ENCODE data around the gene TRIM2.
A peak's percentile ranks its signal among the peaks of the same experiment; 100 is the strongest.

Gene TRIM2

GRCh38 chr4:153332936-153333335 is 128.7 kb downstream of the TRIM2 start:
- no peak for DNase-seq (ENCODE audit: low read depth in 2 of 2)

DNA sequence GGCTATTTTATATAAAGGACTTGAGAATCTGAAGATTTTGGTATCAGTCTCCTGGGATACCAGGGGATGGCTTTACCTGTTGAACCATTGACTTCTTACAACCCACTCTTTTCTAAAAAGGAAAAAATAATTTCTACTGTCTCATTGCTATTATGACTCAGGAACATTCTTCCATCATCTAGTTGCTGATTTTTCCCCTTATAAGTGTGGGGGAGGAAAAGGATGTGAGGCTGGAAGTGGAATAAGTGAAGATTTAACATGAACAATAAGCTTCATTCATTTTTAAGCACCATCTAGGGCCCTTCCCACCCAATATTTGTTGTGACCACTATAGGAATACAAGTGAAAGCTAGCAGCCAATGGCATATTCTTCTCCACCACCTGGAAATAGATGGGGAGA is 129.6 kb downstream of the TRIM2 start:
- DNase-seq (ENCODE audit: low read depth in 2 of 2) = no peak

GRCh38 chr4:153335665-153336064 is 131.4 kb downstream of the TRIM2 start:
- no peak for DNase-seq (ENCODE audit: low read depth in 2 of 2)

GRCh38 chr4:153337686-153338085 is 133.4 kb downstream of the TRIM2 start:
- no peak for DNase-seq (ENCODE audit: low read depth in 2 of 2)

- no peak for DNase-seq (ENCODE audit: low read depth in 2 of 2)
These were observed 137.4 kb downstream of the TRIM2 start for GRCh38 chr4:153341575-153342090.

DNA sequence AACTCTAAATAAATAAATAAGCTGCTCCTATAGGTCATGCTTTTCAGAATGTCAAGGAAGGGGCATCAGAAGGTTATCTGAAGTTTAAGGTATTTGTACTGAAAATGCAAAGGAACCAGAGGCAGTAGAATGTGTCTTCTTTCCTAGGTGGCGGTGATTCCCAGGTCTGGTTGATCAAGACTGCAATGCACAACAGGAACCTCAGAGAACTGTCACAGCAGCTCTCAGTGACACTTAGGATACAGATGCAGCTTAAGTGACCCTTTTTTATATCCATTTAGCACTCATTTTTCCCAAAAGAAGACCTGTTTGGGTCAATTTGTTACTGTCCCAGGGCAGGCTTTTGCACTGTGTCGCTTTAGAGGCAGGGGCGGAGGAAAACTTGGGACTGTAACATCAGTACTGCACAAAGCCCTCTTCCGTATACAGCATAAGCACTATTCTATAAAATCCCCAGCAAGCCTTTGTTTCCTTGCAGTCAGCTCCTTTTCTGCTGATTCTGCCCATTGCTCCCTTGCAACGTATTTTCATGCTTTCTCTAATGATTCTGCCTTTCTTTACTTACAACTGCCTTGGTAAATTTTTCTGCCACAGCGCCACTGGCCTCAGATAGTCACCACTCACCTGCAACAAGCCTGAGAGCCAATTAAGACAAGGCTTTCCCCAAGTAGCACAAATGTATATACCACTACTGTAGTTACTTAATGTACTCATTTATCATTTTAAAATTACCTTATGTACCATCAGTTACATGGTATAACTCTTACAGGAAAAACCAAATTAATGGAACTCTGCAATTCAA is 138.7 kb downstream of the TRIM2 start:
- no peak for DNase-seq (ENCODE audit: low read depth in 2 of 2)

DNA sequence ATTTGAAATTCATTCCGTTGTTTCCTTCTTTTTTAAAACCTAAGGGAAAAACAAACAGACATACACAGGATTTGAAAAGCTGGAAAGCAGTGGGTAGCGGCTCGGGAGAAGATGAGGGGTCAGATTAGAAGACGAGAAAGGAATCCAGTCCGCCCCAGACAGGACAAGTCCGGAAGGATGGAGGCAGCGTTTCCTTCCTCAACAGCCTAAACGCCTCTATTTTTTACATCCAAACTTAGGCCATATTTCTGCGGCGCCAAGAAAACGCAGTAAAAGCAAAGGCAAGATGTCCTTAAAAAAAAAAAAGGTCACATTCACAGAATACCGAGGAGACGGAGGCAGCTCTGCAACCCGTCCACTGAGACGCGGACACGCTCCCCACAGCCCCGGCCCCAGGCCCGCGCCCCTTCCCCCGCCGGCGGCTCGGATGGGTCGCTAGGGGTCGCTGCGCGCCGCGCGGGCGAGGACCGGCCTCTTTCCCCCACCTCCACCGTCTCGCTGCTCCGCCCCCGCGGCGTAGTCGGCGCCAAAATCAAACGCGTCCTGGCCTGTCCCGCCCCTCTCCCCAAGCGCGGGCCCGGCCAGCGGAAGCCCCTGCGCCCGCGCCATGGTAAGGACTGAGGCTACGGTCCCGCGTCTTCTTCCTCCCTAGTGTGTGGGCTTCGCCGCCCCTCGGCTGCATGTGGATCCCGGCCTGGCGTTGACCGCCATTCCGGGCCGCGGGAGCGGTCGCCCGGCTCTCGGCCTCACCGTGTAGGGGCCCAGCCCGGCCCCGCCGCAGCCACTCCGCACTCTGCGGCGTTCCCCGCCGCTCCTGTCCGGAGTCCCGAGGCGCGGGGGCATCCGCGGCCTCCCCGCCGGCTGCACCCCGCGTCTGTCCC is 140.1 kb downstream of the TRIM2 start, which contains the start of gene MND1:
Gene MND1 (plus strand): TSS at position 558 of the 881 bp plus-strand sequence. CDS start 50 bp downstream, at position 608.
- DNase-seq (ENCODE audit: low read depth in 2 of 2) = peak; percentile 86 to 93

DNA sequence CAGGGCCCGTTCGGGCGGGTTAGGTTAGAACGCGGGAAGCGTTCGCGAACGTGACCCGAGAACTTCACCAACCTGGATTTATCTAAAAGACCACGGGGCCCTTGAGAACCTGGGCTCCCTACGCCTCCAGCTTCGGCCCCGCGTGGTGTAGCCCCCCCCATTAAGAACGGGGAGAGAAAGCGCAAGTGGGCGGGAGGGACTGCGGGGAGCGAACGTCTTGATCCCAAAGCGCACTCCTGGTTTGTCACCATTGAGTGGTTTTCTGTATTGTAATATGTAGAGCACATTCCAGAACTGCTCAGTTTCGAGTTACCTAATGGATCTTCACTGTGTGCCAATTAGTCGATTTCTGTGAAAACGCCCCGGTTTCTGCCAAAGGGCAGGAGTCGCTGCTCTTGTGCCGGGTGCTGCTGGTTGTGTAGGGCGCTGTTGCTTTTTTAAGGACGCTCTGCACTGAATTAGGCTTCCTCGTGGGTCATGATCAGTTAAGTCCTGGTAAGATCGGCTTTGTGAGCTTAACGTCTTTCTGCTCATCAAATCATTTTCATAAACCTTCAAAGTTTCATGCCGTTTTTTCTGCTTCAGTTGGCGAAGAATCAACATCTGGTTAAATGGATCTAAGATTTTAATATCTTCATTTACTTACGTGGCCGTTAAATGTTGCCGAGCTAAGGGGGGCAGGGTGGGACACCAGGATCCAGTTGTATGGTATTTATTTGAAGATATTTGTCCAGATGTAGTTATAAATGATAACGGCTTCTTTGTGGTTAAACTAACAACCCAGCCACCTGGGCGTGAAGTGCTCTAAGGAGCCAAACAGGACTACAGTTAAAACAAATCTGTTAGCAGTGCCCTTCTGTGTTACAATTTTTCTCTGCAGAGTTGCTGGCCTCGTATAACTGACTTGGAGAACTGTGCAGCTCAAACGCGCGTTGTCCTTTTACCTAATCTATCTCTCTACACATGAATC is 141.1 kb downstream of the TRIM2 start:
- DNase-seq (ENCODE audit: low read depth in 2 of 2) = peak; percentile 22 to 27

- DNase-seq (ENCODE audit: low read depth in 2 of 2) = no peak
These were observed 141.8 kb downstream of the TRIM2 start for GRCh38 chr4:153346031-153346430.

- no peak for DNase-seq (ENCODE audit: low read depth in 2 of 2)
These were observed 142.3 kb downstream of the TRIM2 start for GRCh38 chr4:153346563-153346962.

- no peak for DNase-seq (ENCODE audit: low read depth in 2 of 2)
These were observed 142.9 kb downstream of the TRIM2 start for GRCh38 chr4:153347117-153347516.

DNA sequence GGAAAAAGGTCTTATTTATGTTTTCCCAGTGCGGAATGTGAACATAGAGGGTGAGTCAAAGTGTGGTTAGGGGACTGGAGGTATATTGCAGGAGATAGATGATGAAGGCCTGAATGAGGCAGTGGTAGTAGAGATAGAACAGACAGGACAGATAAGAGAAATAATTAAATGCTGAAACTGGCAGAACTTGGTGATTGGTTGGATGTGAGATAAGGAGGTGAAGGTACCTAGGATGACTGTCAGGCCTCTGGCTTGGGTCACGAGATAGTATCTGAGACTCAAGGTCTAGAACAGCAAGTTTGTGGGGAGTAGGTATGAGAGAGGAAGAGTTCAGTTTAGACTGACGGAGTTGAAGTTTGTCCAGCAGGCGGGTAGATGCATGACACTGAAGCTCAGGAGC is 143.8 kb downstream of the TRIM2 start:
- no peak for DNase-seq (ENCODE audit: low read depth in 2 of 2)

- DNase-seq (ENCODE audit: low read depth in 2 of 2) = no peak
These were observed 145.1 kb downstream of the TRIM2 start for GRCh38 chr4:153349206-153349805.

- DNase-seq (ENCODE audit: low read depth in 2 of 2) = no peak
These were observed 157.9 kb downstream of the TRIM2 start for GRCh38 chr4:153362184-153362583.

DNA sequence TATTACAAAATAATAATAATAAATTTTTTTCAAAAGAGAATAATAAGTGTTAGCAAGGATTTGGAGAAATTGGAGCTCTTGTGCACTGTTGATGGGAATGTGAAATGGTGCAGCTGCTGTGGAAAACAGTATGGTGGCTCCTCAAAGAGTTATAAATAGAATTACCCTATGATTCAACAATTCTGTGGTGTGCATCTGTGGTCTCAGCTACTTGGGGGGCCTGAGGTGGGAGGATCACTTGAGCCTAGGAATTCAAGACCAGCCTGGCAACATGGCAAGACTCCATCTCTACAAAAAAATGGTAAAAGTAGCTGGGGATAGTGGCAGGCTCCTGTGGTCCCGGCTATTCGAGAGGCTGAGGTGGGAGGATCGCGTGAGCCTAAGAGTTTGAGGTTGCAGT is 159.8 kb downstream of the TRIM2 start:
- DNase-seq (ENCODE audit: low read depth in 2 of 2) = no peak

- no peak for DNase-seq (ENCODE audit: low read depth in 2 of 2)
These were observed 160.8 kb downstream of the TRIM2 start for GRCh38 chr4:153365003-153365402.

- DNase-seq (ENCODE audit: low read depth in 2 of 2) = no peak
These were observed 162.2 kb downstream of the TRIM2 start for GRCh38 chr4:153366486-153366885.

GRCh38 chr4:153367092-153367491 is 162.8 kb downstream of the TRIM2 start:
- no peak for DNase-seq (ENCODE audit: low read depth in 2 of 2)

DNA sequence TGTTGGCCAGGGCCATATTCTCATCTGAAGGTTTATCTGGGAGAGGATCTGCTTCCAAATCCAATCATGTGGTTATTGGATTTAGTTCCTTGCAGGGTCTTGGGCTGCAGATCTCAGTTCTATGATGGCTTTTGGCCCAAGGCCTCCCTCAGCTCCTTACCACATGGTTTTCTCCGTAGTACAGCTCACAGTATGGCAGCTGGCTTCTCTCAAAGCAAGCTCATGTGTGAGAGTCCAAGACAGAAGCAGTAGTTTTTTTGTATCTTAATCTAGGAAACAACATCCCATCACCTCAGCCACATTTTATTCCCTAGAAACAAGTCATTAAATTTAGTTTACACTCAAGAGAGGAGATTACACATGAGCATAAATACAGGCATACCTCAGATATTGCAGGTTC is 164.8 kb downstream of the TRIM2 start:
- DNase-seq (ENCODE audit: low read depth in 2 of 2) = no peak

DNA sequence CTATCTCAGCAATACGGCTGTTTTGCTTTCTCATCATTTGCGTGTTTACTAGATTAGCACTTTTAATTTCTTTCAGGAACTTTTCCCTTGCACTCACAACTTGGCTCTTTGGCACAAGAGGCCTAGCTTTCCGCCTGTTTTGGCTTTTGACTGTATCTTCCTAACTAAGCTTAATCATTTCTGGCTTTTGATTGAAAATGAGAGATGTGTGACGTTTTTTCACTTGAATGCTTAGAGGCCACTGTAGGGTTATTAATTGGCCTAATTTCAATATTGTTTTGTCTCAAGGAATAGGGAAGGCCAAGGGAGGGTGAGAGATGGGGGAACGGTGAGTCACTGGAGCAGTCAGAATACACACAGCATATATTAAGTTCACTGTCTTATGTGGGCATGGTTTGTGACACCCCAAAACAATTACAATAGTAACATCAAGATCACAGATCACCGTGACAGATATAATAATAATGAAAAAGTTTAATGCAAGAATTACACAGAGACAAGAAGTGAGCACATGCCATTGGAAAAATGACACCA is 167.5 kb downstream of the TRIM2 start:
- no peak for DNase-seq (ENCODE audit: low read depth in 2 of 2)
